Endothelial cell of umbilical vein (primary cell): ENCODE measurements around the gene PLXNB1. TPM values are rescaled to one million over a fixed set of nuclear protein-coding genes. Genes with fewer than 3 reads are reported as not detected.

Experiments
- BruUV-seq: library from RNA; stranded (reverse); fragments of 400-500 nt; replicated peaks from 2 replicates; lab custom pipeline; 2021; lab: Mats Ljungman, UMichigan
- CTCF ChIA-PET: fragments of 300-600, 350-600 bp; sonication (Branson Sonifier 250); formaldehyde crosslinking; loops from one replicate; lab custom pipeline; 2021; ENCODE audit warnings: antibody characterized with exemption, inconsistent platforms; lab: Charles Lee
- POLR2A ChIA-PET: fragments of 300-600, 350-600 bp; sonication (Branson Sonifier 250); formaldehyde crosslinking; loops from one replicate; lab custom pipeline; 2021; ENCODE audit warnings: antibody characterized with exemption, inconsistent platforms; lab: Charles Lee
- DNase-seq: peaks from one replicate; pipeline ENCODE4 v3.0.0-alpha.2; 2011; ENCODE audit warnings: low read depth, low spot score
- FAIRE-seq: peaks from 2 replicates; lab custom pipeline; 2011; peaks lifted over from hg19 to GRCh38; lab: Jason Lieb, UNC
- H2AFZ ChIP-seq: 2 replicates; pipeline ENCODE4 v1.6.0; 2012; ENCODE audit warnings: low read depth, low read length, control low read depth, inconsistent platforms
- H3K27ac ChIP-seq: 2 replicates; pipeline ENCODE4 v1.5.1; 2011; ENCODE audit warnings: low read depth, mild to moderate bottlenecking, control low read depth, low read length, moderate library complexity; ENCODE audit not compliant: insufficient read depth
- H3K27me3 ChIP-seq, 2 experiments: 2 replicates each; pipeline versions ENCODE4 v1.6.0 to v1.6.1; 2011; ENCODE audit warnings: low read length in 2 of 2, mixed read lengths in 1 of 2; ENCODE audit not compliant: control insufficient read depth in 2 of 2, insufficient read depth in 2 of 2
- H3K36me3 ChIP-seq, 2 experiments: 2 replicates in 1 of 2; 3 replicates in 1 of 2; pipeline ENCODE4 v1.5.1; 2011; ENCODE audit warnings: low read length in 2 of 2, mild to moderate bottlenecking in 1 of 2, moderate library complexity in 1 of 2; ENCODE audit not compliant: control insufficient read depth in 2 of 2, insufficient read depth in 2 of 2; ENCODE audit errors: extremely low read depth in 1 of 2
- H3K4me1 ChIP-seq: 3 replicates; pipeline ENCODE4 v1.5.1; 2011; ENCODE audit warnings: mild to moderate bottlenecking, low read length; ENCODE audit not compliant: control insufficient read depth, insufficient read depth; ENCODE audit errors: extremely low read depth
- H3K4me2 ChIP-seq: 2 replicates; pipeline ENCODE4 v1.6.1; 2011; ENCODE audit warnings: low read length, control low read depth, mixed read lengths; ENCODE audit not compliant: insufficient read depth
- H3K4me3 ChIP-seq, 3 experiments: fragments of 200-600 bp in 1 of 3; sonication (generic), shearing (Covaris generic) in 1 of 3; replicated peaks in 1 of 3; 2 replicates each; pipeline ENCODE4 v1.5.1; 2011 to 2016; ENCODE audit warnings: control low read depth in 3 of 3, low read length in 3 of 3, mild to moderate bottlenecking in 2 of 3, inconsistent platforms in 1 of 3, low read depth in 1 of 3, moderate library complexity in 1 of 3; ENCODE audit not compliant: insufficient read depth in 1 of 3
- H3K79me2 ChIP-seq: 2 replicates; pipeline ENCODE4 v1.6.0; 2012; ENCODE audit warnings: low read length, inconsistent platforms; ENCODE audit not compliant: control insufficient read depth, insufficient read depth
- H3K9ac ChIP-seq: replicated peaks from 2 replicates; pipeline ENCODE3; 2011; ENCODE audit warnings: low read length, control low read depth; ENCODE audit not compliant: insufficient read depth; ENCODE audit errors: extremely low read depth
- H3K9me1 ChIP-seq: replicated peaks from 3 replicates; pipeline ENCODE4 v1.6.0; 2011; ENCODE audit warnings: mild to moderate bottlenecking, low read length; ENCODE audit not compliant: control insufficient read depth, insufficient read depth; ENCODE audit errors: extremely low read depth
- H3K9me3 ChIP-seq: replicated peaks from 2 replicates; pipeline ENCODE4 v1.5.1; 2012; ENCODE audit warnings: low read length, inconsistent platforms; ENCODE audit not compliant: control insufficient read depth, insufficient read depth
- H4K20me1 ChIP-seq: replicated peaks from 2 replicates; pipeline ENCODE3; 2011; ENCODE audit warnings: mild to moderate bottlenecking, low read length; ENCODE audit not compliant: control insufficient read depth, insufficient read depth; ENCODE audit errors: extremely low read depth
- EZH2 ChIP-seq: IDR thresholded peaks from 2 replicates; pipeline ENCODE4 v1.6.1; 2012; ENCODE audit warnings: borderline replicate concordance, low read depth, mild to moderate bottlenecking, moderate library complexity, low read length, inconsistent platforms; ENCODE audit not compliant: severe bottlenecking
- FOS ChIP-seq: IDR thresholded peaks from 2 replicates; pipeline ENCODE4 v1.6.1; 2011; ENCODE audit warnings: mild to moderate bottlenecking, low read length, moderate library complexity, borderline replicate concordance; ENCODE audit not compliant: insufficient read depth
- GATA2 ChIP-seq: IDR thresholded peaks from 2 replicates; pipeline ENCODE4 v1.7.0; 2011; ENCODE audit warnings: low read depth, mild to moderate bottlenecking, moderate library complexity, mixed read lengths, low read length; ENCODE audit not compliant: insufficient read length, insufficient read depth
- JUN ChIP-seq: IDR thresholded peaks from 2 replicates; pipeline ENCODE4 v1.6.1; 2011; ENCODE audit warnings: borderline replicate concordance, low read depth; ENCODE audit not compliant: insufficient read length, insufficient read depth
- MYC ChIP-seq: IDR thresholded peaks from one replicate; pipeline ENCODE4 v1.6.1; 2011; ENCODE audit warnings: mild to moderate bottlenecking, low read depth, low read length
- POLR2A ChIP-seq: IDR thresholded peaks from 2 replicates; pipeline ENCODE4 v1.6.1; 2012; ENCODE audit warnings: low read depth, mild to moderate bottlenecking, control low read depth, low read length
- POLR2AphosphoS5 ChIP-seq: IDR thresholded peaks from 2 replicates; pipeline ENCODE4 v1.6.1; 2012; ENCODE audit warnings: low read depth, mild to moderate bottlenecking, control low read depth, low read length, moderate library complexity; ENCODE audit not compliant: insufficient read depth
- dilution Hi-C: fragments of 300-500 bp; cut with MboI; formaldehyde crosslinking; loops from one replicate; pipeline ENCODE4 v1.15.0; 2019; ENCODE audit warnings: low sequenced_read_pairs; ENCODE audit not compliant: extremely low pct_ligation_motif_present
- intact Hi-C: fragments of 100-400 bp; cut with micrococcal nuclease; formaldehyde crosslinking; loops from one replicate; pipeline ENCODE4 v1.10.0; 2022
- polyA plus RNA-seq, 4 experiments: library from polyadenylated mRNA; depleted of rRNA in 3 of 4; stranded (reverse) in 3 of 4; unstranded in 1 of 4; fragments of >200 nt; gene quantifications; 2 replicates each; pipeline versions ENCODE4 v1.2.1 to v1.2.3, GENCODE V29; 2011 to 2012; ENCODE audit warnings: missing spikeins in 1 of 4
- total RNA-seq: library from RNA; stranded (reverse); gene quantifications from 2 replicates; pipeline ENCODE4 v1.2.3, GENCODE V29; 2021
- TF ChIP-seq, protein P1 (sequence below): IDR thresholded peaks from 2 replicates; pipeline ENCODE4 v1.6.1; 2011; ENCODE audit not compliant: insufficient read depth, insufficient read length
- TF ChIP-seq, protein P2 (sequence below), 2 donors: IDR thresholded peaks; 1 replicate in 1 of 2; 2 replicates in 1 of 2; pipeline ENCODE4 v1.5.1; 2011; ENCODE audit warnings: low read length in 2 of 2, mild to moderate bottlenecking in 2 of 2, moderate library complexity in 2 of 2, control low read depth in 1 of 2, inconsistent platforms in 1 of 2, low read depth in 1 of 2; ENCODE audit not compliant: insufficient read depth in 1 of 2; ENCODE audit errors: extremely low read depth in 1 of 2

Gene PLXNB1
- total and polyA plus RNA-seq, 2 donors (not counting 3 experiments of a cell fraction or from before 2014, with no cell fraction given), result 43.1 to 45.2 TPM

DNA sequence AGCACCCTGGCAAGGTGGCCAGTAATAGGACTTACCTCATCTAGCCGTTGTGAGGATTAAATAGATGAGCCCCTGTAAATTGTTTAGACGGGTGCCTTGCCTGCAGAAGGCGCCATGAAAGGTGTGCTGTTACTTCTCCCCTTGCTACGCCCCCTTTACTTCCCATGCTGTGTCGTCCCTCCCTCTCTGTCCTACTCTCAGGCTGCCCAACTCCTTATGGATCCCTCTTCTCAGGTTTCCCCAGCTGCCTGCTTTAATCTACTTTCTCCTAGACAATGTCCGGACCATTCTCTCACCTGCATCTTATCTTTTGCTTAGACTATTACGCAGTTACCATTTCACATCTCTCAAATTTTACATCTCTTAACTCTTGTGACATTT, 59.6 kb downstream of the PLXNB1 start:
- no peaks in the 10 kb centered on the region for H3K79me2 ChIP-seq
- intact Hi-C loops (no loop called here), dilution Hi-C loops (no loop called here)

DNA sequence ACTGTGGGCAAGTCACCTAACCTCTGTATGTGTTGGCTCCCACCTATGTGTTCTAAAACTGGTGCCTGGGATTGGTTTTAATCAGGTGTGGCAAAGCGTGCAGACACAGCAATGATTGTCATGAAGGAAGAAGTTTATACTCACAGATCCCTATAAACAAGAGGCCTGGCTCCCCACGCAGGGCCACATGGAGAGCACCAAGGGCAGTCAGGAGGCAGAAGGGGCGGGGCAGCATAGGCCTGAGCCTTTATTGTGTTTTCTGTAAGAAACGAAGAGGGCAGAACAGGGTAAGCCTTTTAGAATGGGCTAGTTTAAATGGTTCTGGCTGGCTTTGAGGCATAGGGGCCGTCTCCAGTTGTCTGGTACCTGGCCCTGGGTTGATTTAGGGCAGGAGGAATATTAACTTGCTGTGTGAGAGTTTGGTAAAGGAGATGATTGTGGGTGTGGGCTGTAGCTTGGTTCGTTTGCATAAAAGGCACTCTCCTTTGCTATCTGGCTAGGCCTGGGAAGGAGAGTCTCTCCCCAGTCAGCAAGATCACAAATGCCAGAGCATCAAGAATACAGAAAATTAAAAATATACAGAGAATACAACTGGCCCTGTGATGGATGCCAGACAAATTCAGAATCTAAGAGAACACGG, 60.1 kb downstream of the PLXNB1 start:
- BruUV-seq, result no TSS peak
- intact Hi-C loops, result no loop called here
- no peak overlapping the region for H3K27ac ChIP-seq

More for the DNA sequence above, 59.6 kb downstream of the PLXNB1 start:
- Histone ChIP-seq H3K9ac (no peak overlapping the region), H3K9me1 (no peaks in the 10 kb centered on the region), H4K20me1 (no peaks in the 10 kb centered on the region), H3K27ac (no peak overlapping the region), H2AFZ (no peak overlapping the region), H3K4me1 (no peaks in the 10 kb centered on the region), H3K4me2 (no peak overlapping the region), H3K36me3 (no peaks in the 10 kb centered on the region), H3K27me3 (peaks cover 4 to 10% of the 10 kb centered on the region in 2 experiments), H3K4me3 (no peak overlapping the region), H3K9me3 (no peaks in the 10 kb centered on the region)
- FAIRE-seq (no peak), DNase-seq (no peak)
- no TSS peak for BruUV-seq
- ChIA-PET CTCF (interaction anchor here (1.4 kb wide), 1 partner anchor 30 kb away, joined by 3 read pairs; no protein-coding TSS in a partner anchor), POLR2A (no interaction called here)
- TF ChIP-seq JUN (no peak), GATA2 (no peak), EZH2 (no peak), POLR2A (no peak)

More for the DNA sequence above, 60.1 kb downstream of the PLXNB1 start:
- Histone ChIP-seq H3K9ac (no peak overlapping the region), H4K20me1 (no peaks in the 10 kb centered on the region), H3K4me3 (no peak overlapping the region), H3K9me1 (no peaks in the 10 kb centered on the region), H3K27me3 (peaks cover 4 to 10% of the 10 kb centered on the region in 2 experiments), H3K4me1 (no peaks in the 10 kb centered on the region), H3K79me2 (no peaks in the 10 kb centered on the region), H2AFZ (no peak overlapping the region), H3K4me2 (no peak overlapping the region), H3K9me3 (no peaks in the 10 kb centered on the region), H3K36me3 (no peaks in the 10 kb centered on the region)
- no peak for TF ChIP-seq POLR2AphosphoS5
- TF ChIP-seq, protein P1, sequence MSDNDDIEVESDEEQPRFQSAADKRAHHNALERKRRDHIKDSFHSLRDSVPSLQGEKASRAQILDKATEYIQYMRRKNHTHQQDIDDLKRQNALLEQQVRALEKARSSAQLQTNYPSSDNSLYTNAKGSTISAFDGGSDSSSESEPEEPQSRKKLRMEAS, result no peak
- TF ChIP-seq, protein P2, sequence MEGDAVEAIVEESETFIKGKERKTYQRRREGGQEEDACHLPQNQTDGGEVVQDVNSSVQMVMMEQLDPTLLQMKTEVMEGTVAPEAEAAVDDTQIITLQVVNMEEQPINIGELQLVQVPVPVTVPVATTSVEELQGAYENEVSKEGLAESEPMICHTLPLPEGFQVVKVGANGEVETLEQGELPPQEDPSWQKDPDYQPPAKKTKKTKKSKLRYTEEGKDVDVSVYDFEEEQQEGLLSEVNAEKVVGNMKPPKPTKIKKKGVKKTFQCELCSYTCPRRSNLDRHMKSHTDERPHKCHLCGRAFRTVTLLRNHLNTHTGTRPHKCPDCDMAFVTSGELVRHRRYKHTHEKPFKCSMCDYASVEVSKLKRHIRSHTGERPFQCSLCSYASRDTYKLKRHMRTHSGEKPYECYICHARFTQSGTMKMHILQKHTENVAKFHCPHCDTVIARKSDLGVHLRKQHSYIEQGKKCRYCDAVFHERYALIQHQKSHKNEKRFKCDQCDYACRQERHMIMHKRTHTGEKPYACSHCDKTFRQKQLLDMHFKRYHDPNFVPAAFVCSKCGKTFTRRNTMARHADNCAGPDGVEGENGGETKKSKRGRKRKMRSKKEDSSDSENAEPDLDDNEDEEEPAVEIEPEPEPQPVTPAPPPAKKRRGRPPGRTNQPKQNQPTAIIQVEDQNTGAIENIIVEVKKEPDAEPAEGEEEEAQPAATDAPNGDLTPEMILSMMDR (IDR thresholded peaks at IDR 0.05; ENCODE audit: extremely low read depth in 1 of 2, insufficient read depth in 1 of 2, low read depth in 1 of 2, low read length in 2 of 2), result no peak
- TF ChIP-seq EZH2, result no peak
- TF ChIP-seq POLR2A, result no peak
- no peak for TF ChIP-seq GATA2
- TF ChIP-seq FOS, result no peak
- TF ChIP-seq MYC, result no peak
- no peak for TF ChIP-seq JUN
- DNase-seq (no peak), FAIRE-seq (no peak)
- POLR2A ChIA-PET, result no interaction called here
- dilution Hi-C loops, result no loop called here
- CTCF ChIA-PET, result no interaction called here
